HepG2 (cell line): ENCODE results near the gene ANKUB1. TPM values are rescaled to one million over a fixed set of nuclear protein-coding genes. Genes with fewer than 3 reads are reported as not detected.

ENCODE experiments used
- ATAC-seq: fragments of 200-7000 bp; cut with Tn5 transposase; 3 replicates; pipeline ENCODE4 v1.9.1; 2020; ENCODE audit warnings: mild to moderate bottlenecking, moderate library complexity
- BruUV-seq: library from RNA; stranded (reverse); fragments of 400-500 nt; replicated peaks from 2 replicates; lab custom pipeline; 2021; lab: Mats Ljungman, UMichigan
- CTCF ChIA-PET: fragments of 300-600 bp; formaldehyde crosslinking; extraction: SDS; loops from one replicate; lab custom pipeline; 2021; ENCODE audit warnings: low total read pairs, inconsistent platforms, low intra/inter-chr PET ratio; lab: Yijun Ruan, JAX
- POLR2A ChIA-PET: fragments of 350-600 bp; sonication (Branson Sonifier 250); formaldehyde crosslinking; loops from one replicate; lab custom pipeline; 2020; ENCODE audit warnings: antibody characterized with exemption, inconsistent platforms; lab: Yijun Ruan, JAX
- DNase-seq: peaks from one replicate; pipeline ENCODE4 v3.0.0-alpha.2; 2015; ENCODE audit warnings: low spot score
- FAIRE-seq: peaks from 3 replicates; lab custom pipeline; 2011; peaks lifted over from hg19 to GRCh38; lab: Jason Lieb, UNC
- H2AFZ ChIP-seq: one replicate; pipeline ENCODE4 v1.6.1; 2011; ENCODE audit warnings: low read length, inconsistent platforms
- H3K27ac ChIP-seq: fragments of 300-600 bp; 3 replicates; pipeline ENCODE4 v1.8.0; 2011; ENCODE audit warnings: mixed run types, mild to moderate bottlenecking, mixed read lengths, low read length, inconsistent platforms; ENCODE audit not compliant: insufficient read depth; ENCODE audit errors: extremely low read length
- H3K27me3 ChIP-seq, 2 experiments: fragments of 200-600 bp in 1 of 2; 2 replicates in 1 of 2; 3 replicates in 1 of 2; pipeline versions ENCODE4 v1.6.0 to v1.8.0; 2011; ENCODE audit warnings: low read length in 2 of 2, mild to moderate bottlenecking in 2 of 2, moderate library complexity in 2 of 2, inconsistent platforms in 1 of 2; ENCODE audit not compliant: insufficient read depth in 2 of 2, control insufficient read depth in 1 of 2
- H3K36me3 ChIP-seq, 2 experiments: fragments of 200-600 bp in 1 of 2; replicated peaks in 1 of 2; 2 replicates in 1 of 2; 3 replicates in 1 of 2; pipeline versions ENCODE4 v1.5.1 to v1.8.0; 2011; ENCODE audit warnings: low read length in 2 of 2, inconsistent platforms in 1 of 2; ENCODE audit not compliant: insufficient read depth in 2 of 2, control insufficient read depth in 1 of 2
- H3K4me1 ChIP-seq: 2 replicates; pipeline ENCODE4 v1.5.1; 2012; ENCODE audit warnings: low read length, inconsistent platforms; ENCODE audit not compliant: insufficient read depth
- H3K4me2 ChIP-seq: 2 replicates; pipeline ENCODE4 v1.6.0; 2011; ENCODE audit warnings: low read depth, low read length, inconsistent platforms
- H3K4me3 ChIP-seq, 3 experiments: fragments of 200-600 bp in 1 of 3; sonication (generic), shearing (Covaris generic) in 1 of 3; replicated peaks in 1 of 3; 2 replicates each; pipeline ENCODE4 v1.5.1; 2011 to 2016; ENCODE audit warnings: low read length in 3 of 3, inconsistent platforms in 2 of 3, low read depth in 2 of 3, mild to moderate bottlenecking in 2 of 3, control low read depth in 1 of 3, mixed read lengths in 1 of 3; ENCODE audit not compliant: insufficient read depth in 1 of 3
- H3K79me2 ChIP-seq: one replicate; pipeline ENCODE4 v1.6.1; 2011; ENCODE audit warnings: low read length, inconsistent platforms; ENCODE audit not compliant: insufficient read depth
- H3K9ac ChIP-seq: 2 replicates; pipeline ENCODE4 v1.6.0; 2011; ENCODE audit warnings: mild to moderate bottlenecking, low read depth, low read length, inconsistent platforms; ENCODE audit not compliant: insufficient read depth
- H3K9me3 ChIP-seq: 2 replicates; pipeline ENCODE4 v1.5.1; 2012; ENCODE audit warnings: mild to moderate bottlenecking, low read length
- H4K20me1 ChIP-seq: 2 replicates; pipeline ENCODE4 v1.6.0; 2011; ENCODE audit warnings: inconsistent platforms, mild to moderate bottlenecking, low read length, moderate library complexity; ENCODE audit not compliant: insufficient read depth
- CBX2 ChIP-seq, 2 experiments: fragments of 200-600 bp in 1 of 2; sonication (generic); formaldehyde crosslinking in 1 of 2; IDR thresholded peaks; 2 replicates each; pipeline versions ENCODE4 v1.7.0 to v1.8.1; 2018 to 2022; ENCODE audit warnings: low read depth in 2 of 2, low read length in 1 of 2, mild to moderate bottlenecking in 1 of 2, missing genetic modification reagents in 1 of 2
- CREB1 ChIP-seq, 2 experiments: fragments of 450-650 bp in 1 of 2; IDR thresholded peaks; 2 replicates each; pipeline ENCODE4 v1.6.1; 2016 to 2017; ENCODE audit warnings: control low read depth in 1 of 2, mild to moderate bottlenecking in 1 of 2, missing compliant biosample characterization in 1 of 2, missing genetic modification characterization in 1 of 2
- CSRNP2 ChIP-seq: sonication (generic); formaldehyde crosslinking; conservative IDR thresholded peaks from 2 replicates; pipeline ENCODE4 v1.8.0; 2022; ENCODE audit warnings: low read depth, missing genetic modification reagents
- DRAP1 ChIP-seq: IDR thresholded peaks from 2 replicates; pipeline ENCODE4 v1.6.1; 2016; ENCODE audit warnings: missing genetic modification reagents, missing compliant biosample characterization
- ETS1 ChIP-seq: sonication (generic); formaldehyde crosslinking; IDR thresholded peaks from 2 replicates; pipeline ENCODE4 v1.4.0; 2020; ENCODE audit warnings: missing genetic modification reagents
- FOXA3 ChIP-seq: IDR thresholded peaks from 2 replicates; pipeline ENCODE4 v1.6.1; 2016; ENCODE audit warnings: missing genetic modification reagents, missing compliant biosample characterization
- HDAC1 ChIP-seq: sonication (generic); formaldehyde crosslinking; IDR thresholded peaks from 2 replicates; pipeline ENCODE4 v1.5.1; 2020; ENCODE audit warnings: mild to moderate bottlenecking, missing genetic modification reagents
- ISX ChIP-seq: sonication (generic); formaldehyde crosslinking; conservative IDR thresholded peaks from 2 replicates; pipeline ENCODE4 v1.5.0; 2020; ENCODE audit warnings: missing genetic modification reagents
- KDM5B ChIP-seq: sonication (generic); formaldehyde crosslinking; IDR thresholded peaks from 2 replicates; pipeline ENCODE4 v1.4.0; 2020; ENCODE audit warnings: missing genetic modification reagents, mild to moderate bottlenecking, borderline replicate concordance
- MIER2 ChIP-seq: IDR thresholded peaks from 2 replicates; pipeline ENCODE4 v1.6.1; 2016; ENCODE audit warnings: missing biosample characterization, missing genetic modification reagents
- RBM39 ChIP-seq: fragments of 200-400 bp; formaldehyde crosslinking; IDR thresholded peaks from one replicate; pipeline ENCODE4 v1.6.1; 2018; ENCODE audit warnings: antibody characterized with exemption, mild to moderate bottlenecking, low read depth, low read length; ENCODE audit not compliant: poor library complexity, severe bottlenecking
- SP5 ChIP-seq: IDR thresholded peaks from 2 replicates; pipeline ENCODE4 v1.6.1; 2016; ENCODE audit warnings: low read depth, borderline replicate concordance
- TBL1XR1 ChIP-seq: fragments of 150-350 bp; IDR thresholded peaks from 2 replicates; pipeline ENCODE4 v1.6.1; 2014; ENCODE audit warnings: borderline replicate concordance, low read length; ENCODE audit not compliant: partially characterized antibody
- ZFY ChIP-seq: sonication (generic); formaldehyde crosslinking; IDR thresholded peaks from 2 replicates; pipeline ENCODE4 v1.4.0; 2020; ENCODE audit warnings: missing genetic modification reagents
- ZNF232 ChIP-seq: sonication (generic); formaldehyde crosslinking; IDR thresholded peaks from 2 replicates; pipeline ENCODE4 v1.4.0; 2020; ENCODE audit warnings: missing genetic modification reagents, borderline replicate concordance
- ZNF468 ChIP-seq: sonication (generic); formaldehyde crosslinking; IDR thresholded peaks from 2 replicates; pipeline ENCODE4 v1.8.0; 2022; ENCODE audit warnings: mild to moderate bottlenecking, moderate library complexity, missing genetic modification reagents
- ZNF530 ChIP-seq: sonication (generic); formaldehyde crosslinking; IDR thresholded peaks from 2 replicates; pipeline ENCODE4 v1.5.0; 2020; ENCODE audit warnings: low read depth, mild to moderate bottlenecking, missing genetic modification reagents
- ZNF577 ChIP-seq: sonication (generic); formaldehyde crosslinking; IDR thresholded peaks from 2 replicates; pipeline ENCODE4 v1.4.0; 2020; ENCODE audit warnings: mild to moderate bottlenecking, low read depth, missing genetic modification reagents, borderline replicate concordance
- ZNF83 ChIP-seq: sonication (generic); formaldehyde crosslinking; IDR thresholded peaks from 2 replicates; pipeline ENCODE4 v1.4.0; 2020; ENCODE audit warnings: missing genetic modification reagents, mild to moderate bottlenecking, borderline replicate concordance
- ZSCAN22 ChIP-seq: sonication (generic); formaldehyde crosslinking; IDR thresholded peaks from 2 replicates; pipeline ENCODE4 v1.4.0; 2020; ENCODE audit warnings: mild to moderate bottlenecking, missing genetic modification reagents
- WGBS: methylation state at CpG from one replicate; pipeline ENCODE4 v1.1.6; 2017; ENCODE audit warnings: low lambda C conversion rate; 5-methylcytosine and 5-hydroxymethylcytosine counted together
- in situ Hi-C: cut with HindIII; loops from 2 replicates; pipeline ENCODE4 v1.10.0; 2017; ENCODE audit warnings: low pct_unique_long_range_greater_than_20kb; ENCODE audit not compliant: extremely low pct_ligation_motif_present
- intact Hi-C: fragments of 100-400 bp; cut with micrococcal nuclease; formaldehyde crosslinking; loops from one replicate; pipeline ENCODE4 v1.10.0; 2022; ENCODE audit not compliant: unreplicated experiment
- polyA plus RNA-seq, 8 experiments: library from polyadenylated mRNA; depleted of rRNA in 3 of 8; stranded (reverse) in 7 of 8; unstranded in 1 of 8; fragments of >200 nt; fragmentation: Illumina TruSeq in 4 of 8; extraction: Trizol in 4 of 8; gene quantifications; 2 replicates each; pipeline versions ENCODE4 v1.2.1 to v1.2.3, GENCODE V29; 2011 to 2016; ENCODE audit warnings: low read depth in 4 of 8, missing spikeins in 1 of 8, mixed read lengths in 1 of 8; ENCODE audit not compliant: insufficient read depth in 1 of 8
- total RNA-seq, 5 experiments: library from RNA; depleted of rRNA; stranded (reverse); fragments of >200 nt; fragmentation: Illumina TruSeq; extraction: Trizol; gene quantifications; 2 replicates each; pipeline ENCODE4 v1.2.3, GENCODE V29; 2016; ENCODE audit warnings: low read depth in 1 of 5
- TF ChIP-seq, protein P1 (sequence below): sonication (generic); formaldehyde crosslinking; IDR thresholded peaks from 2 replicates; pipeline ENCODE4 v1.8.1; 2022; ENCODE audit warnings: mild to moderate bottlenecking, missing genetic modification reagents

Gene ANKUB1
- total and polyA plus RNA-seq, 2 of the 13 experiments (the other 11 are each of a cell fraction or from before 2014, with no cell fraction given) = not detected

DNA sequence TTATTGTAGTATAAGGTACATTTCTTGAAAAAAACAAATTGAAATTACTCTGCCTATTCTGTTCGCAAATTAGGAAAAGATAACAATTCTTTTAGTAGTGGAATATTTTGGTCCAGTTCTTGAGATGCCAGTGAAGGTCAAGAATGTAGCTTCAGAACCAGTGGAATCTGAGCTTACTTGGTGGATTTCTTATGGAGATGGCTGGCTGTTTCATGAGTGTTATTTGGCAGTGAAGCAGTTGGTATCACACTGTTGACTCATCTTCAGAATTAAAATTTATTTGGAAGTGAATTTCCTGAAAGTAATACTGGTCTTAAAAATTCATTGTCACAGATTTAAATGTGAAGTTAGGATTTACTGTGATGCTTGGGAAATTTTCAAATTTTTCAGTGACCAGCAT, 39.7 kb upstream of the ANKUB1 start (continued):
- TF ChIP-seq, protein P1, sequence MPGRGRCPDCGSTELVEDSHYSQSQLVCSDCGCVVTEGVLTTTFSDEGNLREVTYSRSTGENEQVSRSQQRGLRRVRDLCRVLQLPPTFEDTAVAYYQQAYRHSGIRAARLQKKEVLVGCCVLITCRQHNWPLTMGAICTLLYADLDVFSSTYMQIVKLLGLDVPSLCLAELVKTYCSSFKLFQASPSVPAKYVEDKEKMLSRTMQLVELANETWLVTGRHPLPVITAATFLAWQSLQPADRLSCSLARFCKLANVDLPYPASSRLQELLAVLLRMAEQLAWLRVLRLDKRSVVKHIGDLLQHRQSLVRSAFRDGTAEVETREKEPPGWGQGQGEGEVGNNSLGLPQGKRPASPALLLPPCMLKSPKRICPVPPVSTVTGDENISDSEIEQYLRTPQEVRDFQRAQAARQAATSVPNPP = no peak
- no peak for TF ChIP-seq DRAP1 (CRISPR knock-in tag)

- H3K9ac ChIP-seq = no peak overlapping the region
- no peak overlapping the region for H3K4me2 ChIP-seq
- WGBS = 92% methylated on average over 4 of the region's 4 CpGs
- H3K36me3 ChIP-seq = no peaks in the 10 kb centered on the region
- BruUV-seq = no TSS peak
- H4K20me1 ChIP-seq = no peaks in the 10 kb centered on the region; the same call in 1 of the 2 replicates
- peaks cover 44% of the 10 kb centered on the region for H3K79me2 ChIP-seq
- no peak overlapping the region for H3K27ac ChIP-seq
- POLR2A ChIA-PET = no interaction called here
- in situ Hi-C loops = no loop called here
- H3K9me3 ChIP-seq = peaks cover 54% of the 10 kb centered on the region
- no peaks in the 10 kb centered on the region for H3K27me3 ChIP-seq
- no peak for FAIRE-seq
- H3K4me3 ChIP-seq = no peak overlapping the region
- no peaks in the 10 kb centered on the region for H3K4me1 ChIP-seq
- intact Hi-C loops = no loop called here
- DNase-seq = no peak
- CTCF ChIA-PET = no interaction called here
- H2AFZ ChIP-seq = no peak overlapping the region
- no peak for ATAC-seq
- TF ChIP-seq ZNF530 (no peak), SP5 (no peak), CREB1 (IDR thresholded peaks at IDR 0.05) (no peak), CREB1 (CRISPR knock-in tag; IDR thresholded peaks at IDR 0.05) (no peak), ZNF577 (CRISPR knock-in tag) (no peak), CBX2 (IDR thresholded peaks at IDR 0.05; ENCODE audit: low read depth, low read length) (no peak), CBX2 (CRISPR knock-in tag; IDR thresholded peaks at IDR 0.05; ENCODE audit: low read depth) (no peak), TBL1XR1 (no peak), ZNF468 (CRISPR knock-in tag) (no peak), HDAC1 (CRISPR knock-in tag) (no peak), ZNF232 (CRISPR knock-in tag) (no peak), ZFY (no peak), KDM5B (CRISPR knock-in tag) (no peak), ZSCAN22 (CRISPR knock-in tag) (no peak), ETS1 (CRISPR knock-in tag) (no peak), FOXA3 (CRISPR knock-in tag) (no peak), ZNF83 (no peak), CSRNP2 (CRISPR knock-in tag) (no peak), ISX (CRISPR knock-in tag) (no peak), MIER2 (CRISPR knock-in tag) (no peak), RBM39 (no peak)
Observed at GRCh38 chr3:149831321-149831720, 39.0 kb upstream of the ANKUB1 start.
